Fibroblast of the aortic adventitia (primary cell): ENCODE measurements around the gene CREB1. TPM values are rescaled to one million over a fixed set of nuclear protein-coding genes. Genes with fewer than 3 reads are reported as not detected.

Source experiments
- total RNA-seq: library from RNA; depleted of rRNA; stranded (reverse); fragments of >200 nt; gene quantifications from 2 replicates; pipeline ENCODE4 v1.2.3, GENCODE V29; 2012; ENCODE audit warnings: low replicate concordance

The CREB1 gene
- total RNA-seq, 1 donor, result 52.4 TPM

Other genes with a start within 250 kb of the CREB1 start
- 11.1 and 15.9 TPM in 2 replicates for gene METTL21A, start 95.4 kb downstream of the CREB1 start, total RNA-seq
- 24.6 and 59.5 TPM in 2 replicates for gene CCNYL1, start 181.7 kb downstream of the CREB1 start, total RNA-seq
- 1.4 and 2.4 TPM in 2 replicates for gene FZD5, start 239.9 kb downstream of the CREB1 start, total RNA-seq